GM19467 (cell line): ENCODE data around the gene NEDD8.

ENCODE experiments used
- ATAC-seq: cut with Tn5 transposase; IDR thresholded peaks from one replicate; pipeline ENCODE4 v1.9.1; 2021; ENCODE audit warnings: mild to moderate bottlenecking, moderate library complexity; ENCODE audit not compliant: unreplicated experiment

The NEDD8 gene

DNA sequence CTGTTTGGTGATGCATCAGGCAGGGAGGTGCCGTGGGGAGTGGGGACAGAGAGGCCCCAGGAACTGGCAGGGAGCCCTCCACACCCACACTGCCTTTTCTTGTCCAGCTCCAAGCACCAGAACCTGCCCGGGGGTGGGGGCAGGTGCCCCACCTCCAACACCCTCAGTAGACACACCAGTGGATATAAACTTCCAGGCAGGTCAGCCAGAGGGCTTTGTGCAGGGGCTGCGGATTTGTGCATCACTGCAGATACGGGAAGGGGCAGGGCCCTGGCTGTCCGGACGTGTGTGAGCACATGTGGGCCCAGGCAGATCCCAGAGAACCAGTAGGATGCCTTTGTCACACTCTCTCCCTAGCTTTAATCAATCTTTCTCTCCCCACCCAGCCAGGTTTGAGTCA lies 32.1 kb upstream of the NEDD8 start:
- no peak for ATAC-seq

DNA sequence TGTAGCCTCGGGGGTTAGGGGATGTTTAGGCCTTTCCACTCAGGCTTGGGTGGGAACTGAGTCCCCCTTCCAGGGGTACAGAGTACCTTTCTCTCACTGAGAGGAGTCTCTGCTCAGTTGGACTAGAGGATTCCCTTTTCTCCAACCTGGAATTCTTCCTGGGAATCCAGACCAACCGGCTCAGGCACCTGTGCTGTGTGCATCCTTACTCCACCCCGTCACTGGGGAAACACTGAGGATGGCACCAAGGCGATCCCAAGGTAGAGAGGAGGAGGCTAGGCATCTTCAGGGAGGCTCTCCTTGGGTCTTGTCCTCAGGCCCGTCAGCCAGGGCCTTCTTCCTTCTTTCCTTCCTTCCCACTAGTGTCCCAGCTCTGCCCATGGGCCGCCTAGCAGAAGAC lies 31.7 kb upstream of the NEDD8 start:
- ATAC-seq, result no peak

DNA sequence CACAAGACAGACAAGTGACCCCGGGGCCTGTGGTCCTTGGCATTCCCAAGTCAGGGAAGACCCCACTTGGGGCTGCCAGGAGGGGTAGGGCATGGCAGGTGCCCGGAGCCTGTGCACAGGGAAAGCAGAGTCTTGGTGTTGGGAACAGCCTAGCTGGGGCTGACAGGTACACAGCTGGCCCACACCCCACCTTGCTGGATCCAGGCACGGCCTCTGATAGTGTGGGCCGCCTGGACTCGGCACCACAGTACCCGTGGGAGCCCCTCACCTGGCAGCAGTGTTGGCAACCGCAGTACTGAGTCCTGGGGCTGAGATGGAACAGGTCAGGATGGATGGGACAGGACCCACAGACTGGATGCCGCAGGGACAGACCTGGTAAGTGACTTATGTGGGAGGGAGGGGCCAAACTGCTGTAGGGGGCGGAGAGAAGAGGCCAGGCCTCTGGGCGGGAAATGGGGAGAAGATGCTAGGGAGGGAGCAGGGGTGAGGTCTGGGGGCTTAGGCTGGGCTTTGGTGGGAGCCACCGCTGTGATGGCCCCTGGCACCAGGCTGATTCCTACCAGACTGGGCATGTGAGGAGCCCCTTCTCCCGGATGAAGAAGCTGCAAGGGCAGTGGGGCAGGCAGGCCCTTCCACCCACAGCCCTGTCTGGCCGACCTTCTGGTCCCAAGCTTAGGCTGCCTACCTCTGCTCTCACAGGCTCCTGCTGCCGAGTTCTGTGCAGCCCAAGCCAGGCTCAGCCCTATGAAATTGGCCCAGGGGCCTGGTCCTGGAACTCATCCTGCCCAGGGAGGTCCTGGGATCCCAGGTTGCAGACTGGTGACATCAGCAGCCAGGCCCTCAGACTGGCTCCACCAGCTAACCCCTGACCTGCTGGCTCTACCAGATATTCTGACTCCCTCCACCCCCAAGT lies 30.9 kb upstream of the NEDD8 start, which contains the start of gene TGM1:
TGM1 (minus strand) TSS at position 357 of the 913 bp plus-strand sequence. CDS start 825 bp downstream, outside the sequence.
- no peak for ATAC-seq

DNA sequence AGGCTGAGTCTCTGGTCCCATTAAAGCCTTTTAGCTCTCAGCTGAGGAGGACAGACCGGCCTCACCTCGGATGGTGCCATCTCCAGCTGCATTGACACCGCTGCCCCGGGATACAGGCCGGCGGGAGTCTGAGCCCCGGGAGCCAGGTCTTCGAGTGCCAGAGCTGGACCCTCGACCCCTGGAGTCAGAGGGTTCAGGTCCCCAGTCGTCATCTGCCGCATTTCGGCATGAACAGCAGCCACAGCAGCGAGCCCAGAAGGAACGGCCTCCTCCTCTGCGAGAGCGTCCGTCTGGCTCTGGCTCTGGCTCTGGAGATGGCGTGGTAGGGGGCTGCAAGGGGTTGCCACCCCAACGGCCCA lies 29.8 kb upstream of the NEDD8 start:
- ATAC-seq, result no peak

DNA sequence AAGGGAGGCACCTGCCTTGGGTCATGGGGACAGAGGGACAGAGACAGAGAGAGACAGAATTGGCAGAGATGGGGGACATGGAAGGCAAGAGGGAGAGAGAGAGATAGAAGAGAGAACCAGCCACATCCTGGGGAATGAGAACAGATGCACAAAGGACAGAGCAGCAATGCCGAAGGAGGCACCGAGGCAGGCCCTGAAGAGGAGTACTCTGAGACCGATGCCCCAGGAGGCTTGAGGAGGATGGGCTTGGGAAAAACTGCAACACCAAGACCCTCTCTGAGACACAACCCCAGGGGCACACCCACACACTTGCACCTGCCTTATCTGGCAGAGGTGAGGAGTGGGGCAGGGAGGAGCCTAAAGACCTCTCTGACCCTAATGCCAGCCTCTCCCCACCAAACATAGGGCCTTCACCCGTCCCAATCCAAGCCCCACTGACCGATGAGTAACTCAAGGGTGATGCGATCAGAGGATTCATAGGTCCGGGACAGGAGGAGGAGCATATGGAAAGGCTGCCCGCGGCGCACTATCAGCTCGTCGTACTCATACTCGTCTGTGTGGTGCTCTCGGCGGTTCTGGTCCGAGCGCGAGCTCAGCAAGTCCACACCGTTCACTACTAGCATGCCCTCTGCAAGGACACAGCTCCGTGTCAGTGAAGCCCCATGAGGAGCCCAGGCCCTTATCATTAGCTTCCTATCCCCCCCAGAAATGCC lies 29.2 kb upstream of the NEDD8 start:
- no peak for ATAC-seq

GRCh38 chr14:24260780-24261157 lies 28.6 kb upstream of the NEDD8 start:
- no peak for ATAC-seq

- no peak for ATAC-seq
Measured at GRCh38 chr14:24260026-24260779, 28.0 kb upstream of the NEDD8 start.

- ATAC-seq, result no peak
Measured at GRCh38 chr14:24259282-24260025, 27.3 kb upstream of the NEDD8 start.

DNA sequence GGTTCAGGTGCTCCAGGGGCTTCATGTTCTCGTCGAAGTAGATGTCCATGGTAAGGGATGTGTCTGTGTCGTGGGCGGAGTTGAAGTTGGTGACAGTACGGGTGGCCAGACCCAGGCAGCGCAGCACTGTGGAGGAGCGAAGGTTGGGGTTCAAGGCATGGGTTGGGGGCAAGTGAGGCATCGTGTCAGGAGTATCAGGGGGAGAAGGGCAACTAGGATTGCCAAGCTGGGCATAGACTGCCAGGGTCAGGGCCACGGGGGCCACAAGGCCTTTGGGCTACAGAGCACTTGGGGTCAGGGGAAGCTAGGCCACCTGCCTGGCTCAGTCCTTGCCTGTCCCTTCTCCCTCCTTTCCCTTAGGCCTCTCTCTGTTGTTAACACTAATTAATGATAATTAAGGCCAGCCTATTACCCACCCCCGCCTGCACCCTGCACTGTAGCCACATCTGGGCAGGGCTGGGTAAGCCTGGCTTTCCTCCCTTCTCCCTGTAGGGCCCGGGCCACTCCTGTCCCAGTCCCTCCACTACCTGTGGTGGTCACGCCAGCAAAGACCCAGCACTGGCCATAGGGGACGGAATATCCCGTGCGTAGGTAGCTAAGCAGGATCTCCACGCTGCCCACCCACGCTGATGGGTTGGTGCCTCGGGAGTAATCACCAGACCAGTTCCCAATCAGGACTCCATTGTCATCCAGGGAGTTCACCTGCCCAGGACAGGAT lies 26.5 kb upstream of the NEDD8 start:
- no peak for ATAC-seq

GRCh38 chr14:24258119-24258518 lies 26.0 kb upstream of the NEDD8 start:
- ATAC-seq, result no peak

DNA sequence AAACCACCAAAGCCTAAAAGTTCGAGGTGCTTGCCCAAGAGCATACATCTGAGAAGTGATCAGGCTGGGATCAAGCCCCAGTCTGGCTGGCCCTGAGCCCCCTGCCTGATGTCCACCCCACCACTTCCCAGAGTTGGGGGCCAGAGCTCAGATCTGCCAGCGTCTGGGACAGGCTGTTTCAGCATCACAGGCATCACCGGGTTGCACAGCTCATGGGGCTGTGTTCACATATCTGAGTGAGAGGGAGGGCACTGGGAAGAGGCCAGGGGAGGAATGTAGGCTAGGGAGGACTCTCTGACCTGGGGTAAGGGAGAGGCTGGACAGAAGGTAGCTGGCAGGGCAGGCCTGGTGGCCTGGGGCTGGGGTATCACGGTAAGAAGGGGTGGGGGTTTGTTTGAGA lies 24.8 kb upstream of the NEDD8 start:
- ATAC-seq, result no peak

DNA sequence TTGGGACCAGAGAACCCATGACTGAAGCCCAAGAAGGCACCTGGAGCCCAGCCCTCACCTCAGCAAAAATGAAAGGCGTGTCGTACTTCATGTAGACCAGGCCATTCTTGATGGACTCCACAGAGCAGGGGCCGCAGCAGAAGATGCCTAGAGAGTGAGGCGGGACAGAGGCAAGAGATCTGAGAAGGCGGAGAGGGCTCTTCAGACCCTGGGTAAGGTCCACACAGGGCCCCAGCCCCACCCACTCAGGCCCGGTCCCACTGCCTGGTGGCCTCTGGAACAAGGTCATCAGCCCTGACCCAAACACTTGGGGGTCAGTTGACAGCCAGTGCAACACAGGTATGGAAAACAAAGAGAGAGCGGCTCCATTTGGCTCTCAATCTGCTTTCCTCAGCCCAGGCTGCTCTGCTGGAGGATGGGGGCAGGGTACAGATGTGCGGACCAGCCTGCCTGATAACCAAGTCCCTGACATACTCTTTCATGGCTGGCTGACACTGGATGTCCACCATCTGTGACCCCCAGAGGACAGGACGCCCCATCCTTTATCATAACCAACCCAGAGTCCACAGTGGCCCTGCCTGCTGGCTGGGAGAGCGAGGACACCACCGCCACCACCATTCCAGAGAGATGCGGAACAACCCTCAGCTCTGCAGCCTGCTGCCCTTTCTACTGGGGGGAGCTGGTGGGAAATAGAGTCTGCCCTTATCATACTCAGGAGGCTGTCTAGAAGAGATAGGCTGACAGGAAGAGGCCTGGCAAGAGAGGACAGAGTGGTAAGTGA lies 24.0 kb upstream of the NEDD8 start:
- no peak for ATAC-seq

GRCh38 chr14:24255438-24255837 lies 23.3 kb upstream of the NEDD8 start:
- no peak for ATAC-seq

- no peak for ATAC-seq
Measured at GRCh38 chr14:24254630-24255392, 22.6 kb upstream of the NEDD8 start.

DNA sequence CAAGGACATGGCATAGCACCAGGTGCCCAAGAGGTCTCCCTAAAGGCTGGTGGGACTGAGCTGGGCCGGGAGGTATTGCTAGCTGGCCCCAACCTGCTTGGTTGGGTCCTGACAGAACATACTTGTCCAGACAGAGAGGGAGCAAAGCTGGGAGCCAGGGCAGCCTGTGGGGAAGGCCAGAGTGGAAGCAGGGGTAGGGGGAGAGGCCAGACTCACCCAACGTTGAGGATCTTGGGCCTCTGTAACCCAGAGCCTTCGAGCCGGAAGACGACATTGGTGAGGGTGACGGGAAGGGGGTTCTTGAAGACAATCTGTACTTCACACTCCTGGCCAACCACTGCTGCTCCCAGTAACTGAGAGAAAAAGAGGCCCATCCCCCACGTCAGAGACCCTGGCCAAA lies 21.8 kb upstream of the NEDD8 start:
- no peak for ATAC-seq

DNA sequence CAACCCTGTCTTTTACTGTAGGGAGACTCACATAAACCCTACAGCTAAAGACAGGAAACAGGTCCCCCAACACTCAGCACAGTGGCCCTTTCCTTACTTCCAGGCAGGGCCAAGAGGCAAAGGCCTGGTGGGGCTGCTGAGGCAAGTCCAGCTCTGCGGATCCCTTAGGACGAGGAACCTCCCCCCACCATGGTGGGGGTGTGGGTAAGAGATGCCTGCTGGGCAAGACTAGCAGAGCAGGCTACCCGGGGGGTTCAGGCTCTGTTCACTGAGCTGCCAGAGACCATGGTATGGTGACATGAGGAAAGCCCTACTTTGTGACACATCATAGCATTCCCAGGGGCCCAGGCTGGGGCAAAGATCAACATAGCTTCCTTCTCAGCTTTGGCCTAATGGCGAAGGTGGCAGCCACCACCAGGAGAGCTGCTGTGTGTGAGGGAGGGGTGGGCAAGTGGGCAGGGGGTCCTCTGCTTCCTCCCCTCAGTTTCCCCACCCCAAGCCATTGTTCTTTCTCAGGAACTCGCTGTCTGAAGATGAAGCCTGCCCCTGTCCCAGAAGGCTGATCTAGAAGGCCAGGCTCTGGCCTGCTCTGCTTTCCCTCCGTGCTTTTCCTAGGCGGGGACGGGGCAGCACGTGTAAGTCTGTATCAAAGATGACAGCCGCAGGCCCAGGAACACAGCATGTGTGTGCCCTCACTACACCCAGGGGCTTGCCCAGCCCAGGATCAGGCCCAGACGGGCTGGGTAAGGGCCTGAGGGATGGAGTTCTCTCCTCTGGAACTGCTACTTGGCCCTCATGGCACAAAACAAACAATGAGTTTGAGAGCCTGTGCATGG lies 20.3 kb upstream of the NEDD8 start:
- no peak for ATAC-seq

DNA sequence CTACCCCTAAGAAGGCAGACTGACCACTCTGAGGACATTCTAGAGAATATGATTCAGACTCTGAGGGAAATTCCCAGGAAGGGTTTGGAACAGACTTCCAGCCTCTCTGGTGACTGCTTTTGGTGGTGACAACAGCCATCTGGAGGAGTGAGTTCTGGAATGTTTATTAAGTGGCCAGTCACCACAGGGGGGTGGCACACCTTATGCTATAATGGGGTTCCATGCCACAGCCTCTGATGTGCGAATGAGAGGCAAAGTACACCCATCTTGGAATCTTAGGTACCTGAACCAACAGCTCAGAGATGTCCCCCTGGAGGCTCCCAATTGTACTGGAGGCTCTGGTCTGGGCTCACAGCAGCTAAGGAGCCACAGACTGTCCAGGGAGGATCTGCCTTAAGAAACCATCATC lies 19.7 kb upstream of the NEDD8 start:
- ATAC-seq, result no peak

GRCh38 chr14:24250354-24250753 lies 18.2 kb upstream of the NEDD8 start:
- ATAC-seq, result no peak
